ENCODE data around the gene EPO. TPM values are rescaled to one million over a fixed set of nuclear protein-coding genes. Genes with fewer than 3 reads are reported as not detected.

Gene EPO
- polyA plus RNA-seq, 1 donor (not counting 4 experiments of a cell fraction or from before 2014, with no cell fraction given): 0.35 TPM

GRCh38 chr7:100745184-100745583, 24.9 kb downstream of the EPO start:
- H3K27me3 ChIP-seq (ENCODE audit: control insufficient read depth, extremely low read depth, insufficient read depth, low read length): no peaks in the 10 kb centered on the region
- no peak overlapping the region for H3K27ac ChIP-seq (ENCODE audit: control insufficient read depth, insufficient read depth, low read length)
- no peaks in the 10 kb centered on the region for H3K79me2 ChIP-seq (ENCODE audit: control insufficient read depth, insufficient read depth, low read length)
- no peaks in the 10 kb centered on the region for H3K4me1 ChIP-seq (ENCODE audit: control insufficient read depth, extremely low read depth, insufficient read depth, low read length)
- TF ChIP-seq EZH2 (IDR thresholded peaks at IDR 0.05; ENCODE audit: low read length) (no peak), CTCF (optimal IDR thresholded peaks at IDR 0.05 in 1 of 3, IDR thresholded peaks at IDR 0.05 in 1 of 3, conservative IDR thresholded peaks at IDR 0.05 in 1 of 3; ENCODE audit: extremely low read depth in 1 of 3, insufficient read depth in 2 of 3, low read length in 3 of 3) (no peak)
- DNase-seq (ENCODE audit: low read depth, low spot score) (no peak), FAIRE-seq (no peak)
- no peaks in the 10 kb centered on the region for H3K9me3 ChIP-seq (ENCODE audit: control insufficient read depth, low read depth, low read length)
- no peaks in the 10 kb centered on the region for H3K36me3 ChIP-seq (ENCODE audit: control insufficient read depth in 2 of 2, extremely low read depth in 1 of 2, insufficient read depth in 2 of 2, low read length in 2 of 2)
- peak overlapping the region; percentile 26 for H2AFZ ChIP-seq (ENCODE audit: control insufficient read depth, low read length)
- H3K4me3 ChIP-seq (ENCODE audit: control insufficient read depth in 2 of 3, extremely low read depth in 1 of 3, insufficient read depth in 2 of 3, low read depth in 1 of 3, low read length in 3 of 3): peak overlapping the region in 2 of 3 experiments; percentile 28 to 45
- no peaks in the 10 kb centered on the region for H3K9me1 ChIP-seq (ENCODE audit: control insufficient read depth, extremely low read depth, insufficient read depth, low read length)
- no peaks in the 10 kb centered on the region for H4K20me1 ChIP-seq (ENCODE audit: control insufficient read depth, extremely low read depth, insufficient read depth, low read length)
- H3K9ac ChIP-seq (ENCODE audit: control insufficient read depth, extremely low read depth, insufficient read depth, low read length): no peak overlapping the region
- dilution Hi-C loops (cut with MboI; ENCODE audit: extremely low pct_ligation_motif_present, low sequenced_read_pairs): no loop called here
- H3K4me2 ChIP-seq (ENCODE audit: control insufficient read depth, extremely low read depth, insufficient read depth, low read depth, low read length): peak overlapping the region; percentile 32

- TF ChIP-seq EZH2 (IDR thresholded peaks at IDR 0.05; ENCODE audit: low read length) (no peak), CTCF (optimal IDR thresholded peaks at IDR 0.05 in 1 of 3, IDR thresholded peaks at IDR 0.05 in 1 of 3, conservative IDR thresholded peaks at IDR 0.05 in 1 of 3; ENCODE audit: extremely low read depth in 1 of 3, insufficient read depth in 2 of 3, low read length in 3 of 3) (no peak)
- DNase-seq (ENCODE audit: low read depth, low spot score) (no peak), FAIRE-seq (no peak)
- Histone ChIP-seq H3K27me3 (ENCODE audit: control insufficient read depth, extremely low read depth, insufficient read depth, low read length) (peaks cover 23% of the 10 kb centered on the region), H3K9me3 (ENCODE audit: control insufficient read depth, low read depth, low read length) (no peaks in the 10 kb centered on the region), H3K27ac (ENCODE audit: control insufficient read depth, insufficient read depth, low read length) (no peak overlapping the region), H3K4me1 (ENCODE audit: control insufficient read depth, extremely low read depth, insufficient read depth, low read length) (no peaks in the 10 kb centered on the region), H4K20me1 (ENCODE audit: control insufficient read depth, extremely low read depth, insufficient read depth, low read length) (no peaks in the 10 kb centered on the region), H3K36me3 (ENCODE audit: control insufficient read depth in 2 of 2, extremely low read depth in 1 of 2, insufficient read depth in 2 of 2, low read length in 2 of 2) (no peaks in the 10 kb centered on the region), H3K9ac (ENCODE audit: control insufficient read depth, extremely low read depth, insufficient read depth, low read length) (no peak overlapping the region), H3K79me2 (ENCODE audit: control insufficient read depth, insufficient read depth, low read length) (no peaks in the 10 kb centered on the region), H3K4me3 (ENCODE audit: control insufficient read depth in 2 of 3, extremely low read depth in 1 of 3, insufficient read depth in 2 of 3, low read depth in 1 of 3, low read length in 3 of 3) (no peak overlapping the region), H3K9me1 (ENCODE audit: control insufficient read depth, extremely low read depth, insufficient read depth, low read length) (no peaks in the 10 kb centered on the region), H3K4me2 (ENCODE audit: control insufficient read depth, extremely low read depth, insufficient read depth, low read depth, low read length) (no peak overlapping the region), H2AFZ (ENCODE audit: control insufficient read depth, low read length) (no peak overlapping the region)
- dilution Hi-C loops (cut with MboI; ENCODE audit: extremely low pct_ligation_motif_present, low sequenced_read_pairs): no loop called here
These were observed 32.7 kb downstream of the EPO start for GRCh38 chr7:100752994-100753393.
